H9 (cell line): ENCODE measurements around the gene CDH13. TPM values are rescaled to one million over a fixed set of nuclear protein-coding genes. Genes with fewer than 3 reads are reported as not detected.

ENCODE experiments used
- DNase-seq: peaks from one replicate; pipeline ENCODE4 v3.0.0-alpha.2; 2017
- H2AFZ ChIP-seq: one replicate; pipeline ENCODE4 v1.6.1; 2013; ENCODE audit warnings: mild to moderate bottlenecking, low read length, control low read depth, moderate library complexity
- H2AK5ac ChIP-seq: 2 replicates; pipeline ENCODE4 v1.6.1; 2013; ENCODE audit warnings: low read length, control low read depth, mixed read lengths; ENCODE audit not compliant: insufficient read length
- H2BK120ac ChIP-seq: one replicate; pipeline ENCODE4 v1.6.1; 2013; ENCODE audit warnings: low read depth, mild to moderate bottlenecking, low read length, control low read depth, inconsistent platforms; ENCODE audit not compliant: poor library complexity, severe bottlenecking
- H2BK12ac ChIP-seq: 2 replicates; pipeline ENCODE4 v1.6.1; 2013; ENCODE audit warnings: low read length, control low read depth, mixed read lengths, low read depth; ENCODE audit not compliant: insufficient read length
- H2BK15ac ChIP-seq: 2 replicates; pipeline ENCODE4 v1.6.1; 2013; ENCODE audit warnings: low read depth, low read length, control low read depth
- H2BK20ac ChIP-seq: one replicate; pipeline ENCODE4 v1.6.1; 2013; ENCODE audit warnings: low read depth, mild to moderate bottlenecking, low read length, control low read depth, inconsistent platforms; ENCODE audit not compliant: poor library complexity, severe bottlenecking
- H2BK5ac ChIP-seq: 2 replicates; pipeline ENCODE4 v1.6.1; 2013; ENCODE audit warnings: low read length, control low read depth, mixed read lengths; ENCODE audit not compliant: insufficient read length
- H3K14ac ChIP-seq: 2 replicates; pipeline ENCODE4 v1.6.1; 2013; ENCODE audit warnings: low read length, control low read depth; ENCODE audit not compliant: insufficient read depth
- H3K18ac ChIP-seq: 2 replicates; pipeline ENCODE4 v1.6.1; 2013; ENCODE audit warnings: low read depth, mild to moderate bottlenecking, mixed read lengths, low read length, control low read depth; ENCODE audit not compliant: insufficient read length
- H3K23ac ChIP-seq: 2 replicates; pipeline ENCODE4 v1.6.1; 2013; ENCODE audit warnings: low read length, control low read depth, mixed read lengths, low read depth; ENCODE audit not compliant: insufficient read length
- H3K23me2 ChIP-seq: 2 replicates; pipeline ENCODE4 v1.6.1; 2013; ENCODE audit warnings: low read depth, mild to moderate bottlenecking, mixed read lengths, low read length, control low read depth; ENCODE audit not compliant: insufficient read length, poor library complexity, severe bottlenecking
- H3K27ac ChIP-seq: 2 replicates; pipeline ENCODE4 v1.5.1; 2013; ENCODE audit warnings: low read length, control low read depth, mixed read lengths, low read depth; ENCODE audit not compliant: insufficient read length
- H3K27me3 ChIP-seq: 2 replicates; pipeline ENCODE4 v1.6.1; 2013; ENCODE audit warnings: low read length, control low read depth, inconsistent platforms; ENCODE audit not compliant: insufficient read depth
- H3K4ac ChIP-seq: 2 replicates; pipeline ENCODE4 v1.6.1; 2013; ENCODE audit warnings: low read depth, mild to moderate bottlenecking, control low read depth, inconsistent platforms, low read length, moderate library complexity
- H3K4me1 ChIP-seq: 2 replicates; pipeline ENCODE4 v1.6.1; 2013; ENCODE audit warnings: low read length, control low read depth, inconsistent platforms; ENCODE audit not compliant: insufficient read depth
- H3K4me2 ChIP-seq: 2 replicates; pipeline ENCODE4 v1.6.1; 2013; ENCODE audit warnings: low read length, control low read depth, mixed read lengths; ENCODE audit not compliant: insufficient read length, insufficient read depth
- H3K56ac ChIP-seq: 2 replicates; pipeline ENCODE4 v1.6.1; 2013; ENCODE audit warnings: low read depth, mild to moderate bottlenecking, mixed read lengths, low read length, control low read depth; ENCODE audit not compliant: insufficient read length
- H3K79me1 ChIP-seq: 2 replicates; pipeline ENCODE4 v1.6.1; 2013; ENCODE audit warnings: low read depth, mild to moderate bottlenecking, moderate library complexity, low read length, control low read depth, inconsistent platforms; ENCODE audit not compliant: insufficient read depth, poor library complexity, severe bottlenecking
- H3K79me2 ChIP-seq: 2 replicates; pipeline ENCODE4 v1.6.1; 2013; ENCODE audit warnings: low read length, control low read depth, inconsistent platforms; ENCODE audit not compliant: insufficient read depth
- H3K9ac ChIP-seq: 2 replicates; pipeline ENCODE4 v1.6.1; 2013; ENCODE audit warnings: low read length, control low read depth, mixed read lengths; ENCODE audit not compliant: insufficient read length; ENCODE audit errors: extremely low read depth
- H3K9me3 ChIP-seq: one replicate; pipeline ENCODE4 v1.6.1; 2013; ENCODE audit warnings: low read depth, low read length, inconsistent platforms; ENCODE audit not compliant: control insufficient read depth
- H3T11ph ChIP-seq: one replicate; pipeline ENCODE4 v1.6.1; 2013; ENCODE audit warnings: mild to moderate bottlenecking, low read length, control low read depth, inconsistent platforms
- H4K20me1 ChIP-seq: one replicate; pipeline ENCODE4 v1.6.1; 2013; ENCODE audit not compliant: control insufficient read depth, insufficient read length, insufficient read depth
- H4K5ac ChIP-seq: 2 replicates; pipeline ENCODE4 v1.6.1; 2013; ENCODE audit warnings: low read depth, mild to moderate bottlenecking, mixed read lengths, low read length, control low read depth; ENCODE audit not compliant: insufficient read length
- H4K8ac ChIP-seq: replicated peaks from 2 replicates; pipeline ENCODE4 v1.6.1; 2013; ENCODE audit warnings: low read length, control low read depth, mixed read lengths, low read depth; ENCODE audit not compliant: insufficient read length
- H4K91ac ChIP-seq: 2 replicates; pipeline ENCODE4 v1.6.1; 2013; ENCODE audit warnings: low read depth, mild to moderate bottlenecking, moderate library complexity, mixed read lengths, low read length, control low read depth; ENCODE audit not compliant: insufficient read length
- H3K27ac Mint-ChIP-seq, 3 experiments: 2 replicates in 2 of 3; 3 replicates in 1 of 3; pipeline ENCODE4 v1.8.0; 2020 to 2021; ENCODE audit warnings: mixed read lengths in 3 of 3, mild to moderate bottlenecking in 1 of 3, moderate library complexity in 1 of 3
- H3K27me3 Mint-ChIP-seq: 2 replicates; pipeline ENCODE4 v1.8.0; 2021; ENCODE audit warnings: low read depth, mild to moderate bottlenecking, moderate library complexity, mixed read lengths
- H3K36me3 Mint-ChIP-seq, 3 experiments: 2 replicates in 2 of 3; 3 replicates in 1 of 3; pipeline ENCODE4 v1.8.0; 2020 to 2021; ENCODE audit warnings: low read depth in 3 of 3, mixed read lengths in 3 of 3; ENCODE audit not compliant: insufficient read depth in 1 of 3
- H3K4me1 Mint-ChIP-seq, 2 experiments: 2 replicates each; pipeline ENCODE4 v1.8.0; 2020; ENCODE audit warnings: mixed read lengths in 2 of 2
- H3K4me3 Mint-ChIP-seq, 2 experiments: 2 replicates in 1 of 2; 3 replicates in 1 of 2; pipeline ENCODE4 v1.8.0; 2020 to 2021; ENCODE audit warnings: mild to moderate bottlenecking in 2 of 2, mixed read lengths in 2 of 2, moderate library complexity in 1 of 2
- H3K9me3 Mint-ChIP-seq, 2 experiments: 2 replicates in 1 of 2; 3 replicates in 1 of 2; pipeline ENCODE4 v1.8.0; 2020; ENCODE audit warnings: mild to moderate bottlenecking in 2 of 2, mixed read lengths in 2 of 2, moderate library complexity in 1 of 2
- CTCF ChIP-seq: fragments of 200-600 bp; sonication (generic); conservative IDR thresholded peaks from 3 replicates; pipeline ENCODE4 v1.8.0; 2021; ENCODE audit warnings: antibody characterized with exemption, mild to moderate bottlenecking
- WGBS: extraction: QIAGEN DNeasy Blood & Tissue Kit; methylation state at CpG from one replicate; pipeline ENCODE4 v1.1.7; 2013; ENCODE audit warnings: missing lambda C conversion rate, low lambda C conversion rate, mixed read lengths; ENCODE audit not compliant: insufficient read length; ENCODE audit errors: extremely low coverage; 5-methylcytosine and 5-hydroxymethylcytosine counted together
- total RNA-seq: library from RNA; stranded (reverse); gene quantifications from 2 replicates; pipeline ENCODE4 v1.2.1, GENCODE V29; 2021

Gene CDH13
- total RNA-seq, 1 experiment from 2014 or later, result 1.5 TPM

GRCh38 chr16:83838151-83838550, 1211.4 kb downstream of the CDH13 start:
- Histone ChIP-seq H2AK5ac (no peak overlapping the region), H2BK5ac (no peak overlapping the region), H2AFZ (no peak overlapping the region), H4K8ac (no peak overlapping the region), H3K27me3 (no peaks in the 10 kb centered on the region), H3K9ac (no peak overlapping the region), H3T11ph (no peak overlapping the region), H3K18ac (no peak overlapping the region), H4K91ac (no peak overlapping the region), H2BK15ac (no peak overlapping the region), H3K23ac (no peak overlapping the region), H3K9me3 (peaks cover 4% of the 10 kb centered on the region), H3K23me2 (no peaks in the 10 kb centered on the region), H2BK20ac (no peak overlapping the region), H3K4me2 (no peak overlapping the region), H3K27ac (no peak overlapping the region), H3K79me1 (no peaks in the 10 kb centered on the region), H3K56ac (no peak overlapping the region), H2BK12ac (no peak overlapping the region), H4K20me1 (no peaks in the 10 kb centered on the region), H3K4ac (no peak overlapping the region), H2BK120ac (no peak overlapping the region), H4K5ac (no peak overlapping the region), H3K79me2 (no peaks in the 10 kb centered on the region), H3K14ac (no peak overlapping the region), H3K4me1 (peaks cover 6% of the 10 kb centered on the region)
- peaks cover under 1 to 5% (median 2%) of the 10 kb centered on the region in 3 experiments; a peak in 6 of 7 replicates for H3K36me3 Mint-ChIP-seq
- H3K4me3 Mint-ChIP-seq, result no peak overlapping the region
- no peak for TF ChIP-seq CTCF
- H3K4me1 Mint-ChIP-seq, result peaks cover 73 to 76% of the 10 kb centered on the region in 2 experiments
- peak overlapping the region; percentile 31 to 74 (median 73); a peak in 5 of 7 replicates for H3K27ac Mint-ChIP-seq
- WGBS, result no CpG with 5 or more reads among the region's 4 CpGs
- no peak for DNase-seq
- peaks cover 7 to 10% of the 10 kb centered on the region in 2 experiments for H3K9me3 Mint-ChIP-seq
- H3K27me3 Mint-ChIP-seq, result no peaks in the 10 kb centered on the region
